CD14-positive monocyte (primary cell): ENCODE results near the gene CRAMP1. TPM values are rescaled to one million over a fixed set of nuclear protein-coding genes. Genes with fewer than 3 reads are reported as not detected.

ENCODE experiments used
- DNase-seq, 3 donors: peaks; one replicate each; pipeline ENCODE4 v3.0.0-alpha.2; 2011 to 2022
- H2AFZ ChIP-seq: 2 replicates; pipeline ENCODE4 v1.6.0; 2012; ENCODE audit warnings: mild to moderate bottlenecking, low read depth, low read length, inconsistent platforms; ENCODE audit not compliant: insufficient read depth, poor library complexity, severe bottlenecking
- H3K27ac ChIP-seq, 2 donors: 1 replicate in 1 of 2; 2 replicates in 1 of 2; pipeline ENCODE4 v1.5.1; 2012 to 2013; ENCODE audit warnings: low read length in 2 of 2, control low read depth in 1 of 2, inconsistent platforms in 1 of 2, low read depth in 1 of 2, mild to moderate bottlenecking in 1 of 2
- H3K27me3 ChIP-seq, 2 donors: one replicate each; pipeline versions ENCODE4 v1.6.0 to v1.6.1; 2011 to 2013; ENCODE audit warnings: low read length in 2 of 2; ENCODE audit not compliant: control insufficient read depth in 2 of 2, insufficient read depth in 2 of 2
- H3K36me3 ChIP-seq, 2 donors: replicated peaks in 1 of 2; 1 replicate in 1 of 2; 2 replicates in 1 of 2; pipeline versions ENCODE4 v1.5.1 to v1.6.1; 2012 to 2013; ENCODE audit warnings: low read length in 2 of 2, control low read depth in 1 of 2, inconsistent platforms in 1 of 2, mild to moderate bottlenecking in 1 of 2; ENCODE audit not compliant: insufficient read depth in 2 of 2, control insufficient read depth in 1 of 2
- H3K4me1 ChIP-seq, 2 donors: 1 replicate in 1 of 2; 2 replicates in 1 of 2; pipeline versions ENCODE4 v1.5.1 to v1.6.1; 2012 to 2013; ENCODE audit warnings: low read length in 2 of 2, control low read depth in 1 of 2, inconsistent platforms in 1 of 2, mild to moderate bottlenecking in 1 of 2, moderate library complexity in 1 of 2; ENCODE audit not compliant: insufficient read depth in 2 of 2, control insufficient read depth in 1 of 2
- H3K4me2 ChIP-seq: replicated peaks from 2 replicates; pipeline ENCODE3; 2012; ENCODE audit warnings: low read length, moderate library complexity, mild to moderate bottlenecking; ENCODE audit not compliant: poor library complexity, severe bottlenecking; ENCODE audit errors: extremely low read depth
- H3K4me3 ChIP-seq, 3 experiments: fragments of 200-600 bp in 1 of 3; sonication (generic) in 1 of 3; replicated peaks in 1 of 3; 1 replicate in 2 of 3; 2 replicates in 1 of 3; pipeline ENCODE4 v1.5.1; 2011 to 2013; ENCODE audit warnings: low read length in 3 of 3, mild to moderate bottlenecking in 3 of 3, control low read depth in 2 of 3, low read depth in 2 of 3, inconsistent platforms in 1 of 3, moderate library complexity in 1 of 3
- H3K79me2 ChIP-seq: 2 replicates; pipeline ENCODE4 v1.6.0; 2012; ENCODE audit warnings: mild to moderate bottlenecking, control low read depth, inconsistent platforms, low read length, moderate library complexity; ENCODE audit not compliant: insufficient read depth
- H3K9ac ChIP-seq: 2 replicates; pipeline ENCODE4 v1.6.0; 2017; ENCODE audit warnings: low read length, mild to moderate bottlenecking; ENCODE audit not compliant: insufficient read depth, poor library complexity, severe bottlenecking
- H3K9me3 ChIP-seq, 2 donors: replicated peaks in 1 of 2; 1 replicate in 1 of 2; 2 replicates in 1 of 2; pipeline versions ENCODE4 v1.5.1 to v1.6.1; 2012 to 2013; ENCODE audit warnings: low read length in 2 of 2, control low read depth in 1 of 2; ENCODE audit not compliant: control insufficient read depth in 1 of 2, insufficient read depth in 1 of 2
- H4K20me1 ChIP-seq: 2 replicates; pipeline ENCODE4 v1.6.0; 2012; ENCODE audit warnings: mild to moderate bottlenecking, low read length, control low read depth, moderate library complexity; ENCODE audit not compliant: insufficient read depth
- H3K27ac Mint-ChIP-seq, 7 donors: one replicate each; pipeline ENCODE4 v1.8.0; 2020; ENCODE audit warnings: mild to moderate bottlenecking in 7 of 7, mixed read lengths in 7 of 7, moderate library complexity in 6 of 7, inconsistent platforms in 2 of 7
- H3K27me3 Mint-ChIP-seq, 3 donors: one replicate each; pipeline ENCODE4 v1.8.0; 2021 to 2022; ENCODE audit warnings: low read depth in 3 of 3, mild to moderate bottlenecking in 3 of 3, mixed read lengths in 3 of 3, moderate library complexity in 3 of 3, inconsistent platforms in 1 of 3
- H3K36me3 Mint-ChIP-seq, 2 donors: one replicate each; pipeline ENCODE4 v1.8.0; 2020; ENCODE audit warnings: mixed read lengths in 2 of 2, inconsistent platforms in 1 of 2, mild to moderate bottlenecking in 1 of 2
- H3K4me1 Mint-ChIP-seq: one replicate; pipeline ENCODE4 v1.8.0; 2020; ENCODE audit warnings: mild to moderate bottlenecking, mixed read lengths
- H3K4me3 Mint-ChIP-seq, 2 donors: one replicate each; pipeline ENCODE4 v1.8.0; 2020; ENCODE audit warnings: mild to moderate bottlenecking in 2 of 2, mixed read lengths in 2 of 2, moderate library complexity in 1 of 2
- H3K9me3 Mint-ChIP-seq, 7 donors: one replicate each; pipeline ENCODE4 v1.8.0; 2020 to 2022; ENCODE audit warnings: mixed read lengths in 7 of 7, mild to moderate bottlenecking in 6 of 7, moderate library complexity in 6 of 7, inconsistent platforms in 2 of 7
- CTCF ChIP-seq: fragments of 200-600 bp; IDR thresholded peaks from one replicate; pipeline ENCODE4 v1.8.0; 2022; ENCODE audit warnings: antibody characterized with exemption, mild to moderate bottlenecking
- WGBS: methylation state at CpG from one replicate; pipeline ENCODE4 v1.1.5; 2013; ENCODE audit warnings: missing lambda C conversion rate; ENCODE audit not compliant: insufficient coverage; 5-methylcytosine and 5-hydroxymethylcytosine counted together
- intact Hi-C, 2 donors: fragments of 100-400 bp; cut with micrococcal nuclease; formaldehyde crosslinking; loops; one replicate each; pipeline versions ENCODE4 v1.15.0 to v1.15.1; 2023
- polyA plus RNA-seq, 3 donors: library from polyadenylated mRNA; depleted of rRNA in 1 of 3; unstranded in 2 of 3; stranded (reverse) in 1 of 3; fragments of 300-500 nt in 2 of 3; fragments of >200 nt in 1 of 3; fragmentation: Illumina TruSeq in 2 of 3; gene quantifications; 1 replicate in 2 of 3; 2 replicates in 1 of 3; pipeline ENCODE4 v1.2.3, GENCODE V29; 2012 to 2021

CRAMP1 gene
- polyA plus RNA-seq, 3 donors, result 0.46 to 12.3 (median 1.0) TPM

- Histone ChIP-seq H2AFZ (no peak overlapping the region), H3K9me3 (no peaks in the 10 kb centered on the region), H3K4me2 (no peak overlapping the region), H4K20me1 (peaks cover 15% of the 10 kb centered on the region), H3K9ac (no peak overlapping the region), H3K27ac (no peak overlapping the region), H3K27me3 (no peaks in the 10 kb centered on the region), H3K4me3 (no peak overlapping the region), H3K36me3 (peaks cover 63 to 94% of the 10 kb centered on the region in 2 donors), H3K79me2 (no peaks in the 10 kb centered on the region), H3K4me1 (peaks cover 9 to 17% of the 10 kb centered on the region in 2 donors)
- intact Hi-C loops, result no loop called here
- Mint-ChIP-seq H3K27ac (peak overlapping the region in 1 of 7 donors; percentile 44), H3K9me3 (no peaks in the 10 kb centered on the region), H3K27me3 (peaks cover 0 to 2% (median 2%) of the 10 kb centered on the region in 3 donors), H3K4me1 (peaks cover 21% of the 10 kb centered on the region), H3K36me3 (peaks cover 86% of the 10 kb centered on the region in 2 donors), H3K4me3 (no peak overlapping the region)
- no peak for TF ChIP-seq CTCF
- DNase-seq, result no peak
- 96% methylated on average over 10 of the region's 11 CpGs for WGBS
Measured at GRCh38 chr16:1642753-1643152, 30.6 kb downstream of the CRAMP1 start.

- Mint-ChIP-seq H3K27me3 (peaks cover 0 to 2% (median 2%) of the 10 kb centered on the region in 3 donors), H3K4me3 (no peak overlapping the region), H3K9me3 (no peaks in the 10 kb centered on the region), H3K36me3 (peaks cover 80 to 84% of the 10 kb centered on the region in 2 donors), H3K27ac (peak overlapping the region in 2 of 7 donors; percentile 13 to 59), H3K4me1 (peaks cover 27% of the 10 kb centered on the region)
- Histone ChIP-seq H3K27me3 (no peaks in the 10 kb centered on the region), H2AFZ (no peak overlapping the region), H3K27ac (no peak overlapping the region), H3K9me3 (no peaks in the 10 kb centered on the region), H3K4me2 (no peak overlapping the region), H3K9ac (no peak overlapping the region), H3K36me3 (peaks cover 56 to 86% of the 10 kb centered on the region in 2 donors), H3K4me3 (no peak overlapping the region), H4K20me1 (peaks cover 18% of the 10 kb centered on the region), H3K4me1 (peaks cover 13 to 24% of the 10 kb centered on the region in 2 donors), H3K79me2 (no peaks in the 10 kb centered on the region)
- no peak for DNase-seq
- WGBS, result 97% methylated on average over 10 of the region's 12 CpGs
- no peak for TF ChIP-seq CTCF
- intact Hi-C loops, result no loop called here
Measured at GRCh38 chr16:1643521-1643920, 31.4 kb downstream of the CRAMP1 start.
